Stimulated activated CD4-positive, alpha-beta T cell treated with anti-CD3 and anti-CD28 coated beads, Interleukin-4, amount 100 ng/mL, for 4 hours (primary cell): ENCODE results near the gene SNX15.
A peak's percentile ranks its signal among the peaks of the same experiment; 100 is the strongest.
"Not testable (repeated sequence)": the region's sequence is repeated elsewhere in the genome, so short reads cannot be mapped to it uniquely, and the experiment has no call there.

Source experiments
- DNase-seq, 2 experiments: peaks; one replicate each; pipeline ENCODE4 v3.0.0-alpha.2; 2020

The SNX15 gene, protein sequence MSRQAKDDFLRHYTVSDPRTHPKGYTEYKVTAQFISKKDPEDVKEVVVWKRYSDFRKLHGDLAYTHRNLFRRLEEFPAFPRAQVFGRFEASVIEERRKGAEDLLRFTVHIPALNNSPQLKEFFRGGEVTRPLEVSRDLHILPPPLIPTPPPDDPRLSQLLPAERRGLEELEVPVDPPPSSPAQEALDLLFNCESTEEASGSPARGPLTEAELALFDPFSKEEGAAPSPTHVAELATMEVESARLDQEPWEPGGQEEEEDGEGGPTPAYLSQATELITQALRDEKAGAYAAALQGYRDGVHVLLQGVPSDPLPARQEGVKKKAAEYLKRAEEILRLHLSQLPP

GRCh38 chr11:65027213-65028067 is at the start of gene SNX15:
Gene SNX15, plus strand, starts transcription at chr11:65027439. Its CDS starts 99 bp downstream, at chr11:65027538.
- DNase-seq, result peak; percentile 77 to 88

- DNase-seq, result not testable (repeated sequence)
Measured at GRCh38 chr11:64983339-64983738, 43.9 kb upstream of the SNX15 start.

DNA sequence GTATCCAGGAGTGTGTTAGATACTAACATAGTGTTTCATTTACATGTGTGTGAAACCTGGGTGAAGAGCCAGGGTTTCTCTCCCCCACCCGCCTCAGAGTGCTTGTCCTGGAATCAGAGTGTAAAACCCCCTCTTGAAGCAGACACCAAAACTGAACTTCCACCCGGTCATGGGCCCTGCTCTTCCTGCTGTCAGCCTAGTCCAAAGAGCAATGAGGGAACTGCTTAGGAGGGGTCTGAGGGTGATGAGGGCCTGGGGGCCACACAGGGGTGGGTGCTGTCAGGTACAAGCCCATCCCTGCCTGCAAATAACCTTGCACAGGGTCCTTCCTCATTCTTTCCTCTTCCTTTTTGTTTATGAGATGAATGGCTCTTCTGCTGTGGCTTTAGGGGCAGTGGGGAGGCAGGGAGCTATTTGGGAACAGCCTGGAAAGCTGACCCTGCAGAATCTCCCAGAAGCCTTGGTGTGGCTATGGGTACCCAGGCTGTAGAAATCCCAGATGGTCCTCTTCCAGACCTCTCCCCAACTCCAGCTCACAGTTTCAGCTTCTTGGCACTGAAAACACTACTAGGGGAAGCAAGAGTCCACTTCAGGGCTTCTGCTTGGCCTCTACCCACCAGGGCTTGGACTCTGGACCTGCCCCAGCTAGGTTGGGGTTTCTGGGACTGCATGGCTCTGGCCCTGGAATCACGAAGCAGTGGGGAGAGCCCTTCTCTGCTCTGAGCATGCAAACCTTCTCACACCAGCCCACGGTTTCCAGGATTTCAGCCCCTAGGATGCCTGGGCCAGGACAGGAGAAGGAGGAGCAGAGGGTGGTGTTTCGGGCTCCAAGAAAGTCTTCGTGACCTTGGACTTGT is 39.0 kb upstream of the SNX15 start:
- no peak for DNase-seq

DNA sequence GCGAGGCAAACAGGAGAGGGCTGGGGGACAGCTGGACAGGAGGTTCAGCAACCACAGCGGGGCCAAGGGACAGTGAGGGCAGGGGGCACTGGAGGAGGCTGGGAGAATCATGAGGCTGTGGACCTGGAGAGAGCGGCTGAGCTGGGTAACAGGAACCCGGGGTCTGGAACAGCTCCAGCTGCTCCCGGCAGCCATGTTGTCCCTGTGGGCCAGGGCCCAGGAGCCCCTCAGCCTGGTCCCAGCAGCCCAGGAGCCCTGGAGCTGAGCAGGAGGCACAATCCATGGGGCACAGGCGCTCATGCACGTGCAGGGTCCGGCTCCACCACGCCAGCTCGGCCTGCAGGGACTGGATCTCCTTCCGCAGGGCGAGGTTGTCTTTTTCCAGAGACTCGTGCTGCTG is 37.8 kb upstream of the SNX15 start:
- DNase-seq, result no peak

DNA sequence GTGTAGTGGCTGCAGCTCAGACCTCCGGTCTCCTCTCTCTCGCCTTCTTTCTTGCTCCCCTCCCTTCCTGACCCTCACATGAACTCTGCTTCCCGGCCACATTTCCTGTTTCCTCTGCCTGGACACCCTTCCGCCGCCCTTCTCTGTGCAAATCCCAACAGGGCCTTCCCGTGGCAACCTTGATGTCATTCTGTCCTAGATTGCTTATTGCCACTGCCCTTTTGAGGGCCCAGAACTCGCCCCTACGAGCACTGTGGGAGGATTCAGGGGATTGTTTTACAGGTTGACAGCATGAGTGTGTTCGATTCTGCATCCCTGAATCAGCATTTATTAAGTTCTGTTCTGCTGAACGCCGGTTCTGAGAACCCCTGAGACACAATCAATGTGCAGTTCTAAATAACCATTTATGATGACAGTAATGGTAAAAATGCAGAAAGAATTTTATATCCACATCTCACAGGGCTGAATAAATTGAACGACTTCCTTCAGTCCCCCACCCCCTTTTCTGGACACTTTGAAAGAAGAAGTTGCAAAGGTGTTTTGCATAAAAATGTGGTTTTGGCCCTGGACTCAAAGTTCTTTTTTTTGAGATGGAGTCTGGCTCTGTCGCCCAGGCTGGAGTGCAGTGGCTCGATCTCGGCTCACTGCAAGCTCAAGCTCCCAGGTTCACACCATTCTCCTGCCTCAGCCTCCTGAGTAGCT is 36.9 kb upstream of the SNX15 start:
- DNase-seq, result no peak

DNA sequence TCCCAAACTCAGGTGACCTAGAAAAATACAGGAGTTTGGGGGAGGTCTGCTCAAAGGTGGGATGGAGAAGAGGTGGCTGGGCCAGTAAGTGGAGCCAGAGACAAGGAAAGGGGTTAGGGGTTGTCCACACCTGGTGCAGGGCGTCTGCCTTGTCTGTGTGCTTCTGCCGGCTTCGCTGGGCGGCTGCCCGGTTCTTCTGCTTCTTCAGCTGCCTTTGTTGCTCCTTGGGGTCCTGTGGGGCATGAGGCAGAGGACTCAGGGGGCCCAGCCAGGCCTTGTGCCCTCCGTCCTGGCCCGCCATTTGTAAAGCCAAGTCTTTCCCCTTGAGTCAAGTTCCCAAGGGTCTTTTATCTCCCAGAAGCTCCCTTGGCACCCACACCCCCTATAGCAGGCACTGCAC is 32.9 kb upstream of the SNX15 start:
- no peak for DNase-seq

GRCh38 chr11:64996327-64996709 is 30.9 kb upstream of the SNX15 start:
- no peak for DNase-seq

DNA sequence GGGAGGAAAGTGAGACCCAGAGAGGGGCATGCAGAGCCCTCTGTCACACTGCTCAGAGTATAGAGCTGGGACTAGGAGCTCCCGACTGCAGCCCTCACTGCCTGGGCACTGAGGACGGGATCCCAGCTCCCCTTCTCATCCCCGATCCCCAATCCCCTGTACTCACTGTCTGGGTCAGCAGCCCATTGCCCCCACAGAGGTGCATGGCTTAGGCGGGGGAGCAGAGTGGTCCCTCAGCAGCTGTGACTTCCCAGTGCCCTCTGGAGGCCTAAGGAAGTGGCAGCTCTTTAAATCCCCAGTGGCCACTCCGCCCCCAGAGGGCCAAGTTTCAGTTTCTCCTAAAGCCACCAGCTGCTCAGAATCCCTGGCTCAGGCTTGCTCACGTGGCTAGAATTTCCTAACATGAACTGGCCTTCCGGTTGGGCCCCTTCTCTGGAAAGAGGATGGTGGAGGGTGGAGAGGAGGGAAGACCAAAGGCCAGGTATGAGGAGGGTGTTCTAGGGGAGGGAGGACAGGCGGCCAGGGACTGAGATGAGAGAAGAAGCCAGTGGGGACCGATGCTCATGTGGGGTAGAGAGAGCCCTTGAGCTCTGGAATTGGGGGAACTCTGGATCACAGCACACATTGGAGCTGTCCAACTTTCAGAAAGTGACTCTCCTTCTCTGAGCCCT is 30.4 kb upstream of the SNX15 start, which contains the start of gene BATF2:
TSS of gene BATF2 (minus strand) at position 262 of the 671 bp plus-strand sequence. CDS start at position 205, 57 bp downstream.
- DNase-seq, result peak in 1 of 2 experiments; percentile 3

GRCh38 chr11:64998141-64998540 is 29.1 kb upstream of the SNX15 start:
- DNase-seq, result no peak

DNA sequence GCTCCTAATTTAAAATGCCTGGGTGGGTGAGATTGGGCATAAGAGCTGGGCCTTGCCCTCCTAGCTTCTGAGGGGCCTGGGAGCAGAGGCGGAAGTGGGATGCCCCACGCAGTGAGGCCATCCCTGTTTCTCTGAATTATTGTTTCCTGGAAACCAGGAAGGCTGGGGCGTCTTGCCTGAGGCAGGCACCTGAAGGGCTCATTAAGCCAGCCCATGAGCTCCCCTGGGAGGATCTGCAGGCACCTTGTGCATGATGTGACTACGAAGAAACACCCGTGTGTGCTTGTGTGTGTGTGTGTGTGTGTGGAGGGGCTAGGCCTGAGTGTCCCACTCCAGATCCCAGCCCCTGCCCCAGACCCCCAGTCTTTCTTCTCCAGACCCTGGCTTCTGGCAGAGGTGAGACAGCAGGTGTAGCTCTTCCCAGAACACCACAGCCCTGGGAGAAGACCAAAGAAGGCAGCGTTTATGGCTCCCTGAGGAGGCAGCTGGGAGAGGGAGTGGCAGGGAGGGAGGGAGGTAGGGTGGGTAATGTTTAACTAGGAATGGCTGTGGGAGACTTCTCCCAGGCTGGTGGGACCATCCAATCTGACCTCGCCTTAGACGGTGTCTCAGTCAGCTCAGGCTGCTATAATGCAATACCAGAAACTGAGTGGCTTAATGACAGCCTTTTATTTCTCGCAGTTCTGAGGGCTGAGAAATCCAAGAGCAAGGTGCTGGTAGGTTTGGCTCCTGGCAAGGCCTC is 28.4 kb upstream of the SNX15 start:
- no peak for DNase-seq

GRCh38 chr11:64999478-64999877 is 27.8 kb upstream of the SNX15 start:
- DNase-seq, result no peak

DNA sequence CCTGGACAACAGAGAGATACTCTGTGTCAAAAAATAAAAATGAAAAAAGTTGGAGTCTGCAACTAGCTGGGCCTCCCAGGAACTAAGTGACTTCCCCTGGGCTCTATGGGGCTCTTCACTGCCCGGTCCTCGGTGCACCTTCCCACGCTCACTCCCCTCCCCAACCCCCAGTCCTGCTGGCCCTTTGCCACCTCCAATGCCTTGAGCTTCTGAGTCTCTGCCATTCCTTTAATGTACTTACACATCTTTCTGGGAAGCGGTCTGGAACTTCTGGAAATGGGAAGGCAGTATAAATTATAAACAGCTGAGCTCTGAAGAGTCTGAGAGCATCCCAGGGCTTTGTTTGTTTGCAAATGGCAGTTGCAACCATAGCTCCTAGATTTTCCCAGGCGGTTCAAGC is 24.5 kb upstream of the SNX15 start:
- DNase-seq, result no peak

- no peak for DNase-seq
Measured at GRCh38 chr11:65003282-65003681, 24.0 kb upstream of the SNX15 start.

GRCh38 chr11:65003968-65004367 is 23.3 kb upstream of the SNX15 start:
- not testable (repeated sequence) for DNase-seq

- no peak for DNase-seq
Measured at GRCh38 chr11:65008016-65008415, 19.2 kb upstream of the SNX15 start.

DNA sequence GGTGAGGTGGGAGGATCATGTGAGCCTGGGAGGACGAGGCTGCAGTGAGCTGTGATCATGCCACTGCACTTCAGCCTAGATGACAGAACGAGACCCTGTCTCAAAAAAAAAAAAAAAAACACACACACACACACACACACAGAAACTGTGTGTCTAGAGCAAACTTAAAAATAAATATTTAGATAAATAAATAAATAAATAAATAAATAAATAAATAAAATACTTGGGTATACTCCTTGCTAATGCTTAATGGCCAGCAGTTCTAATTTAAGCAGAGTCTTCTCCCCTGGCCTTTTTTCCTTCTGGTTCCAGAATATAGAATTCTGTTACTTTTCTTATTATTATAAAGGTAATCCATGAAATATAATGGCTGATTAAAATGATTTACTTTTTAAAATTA is 18.4 kb upstream of the SNX15 start:
- no peak for DNase-seq

- peak; percentile 89 for DNase-seq
Measured at GRCh38 chr11:65013130-65013887, 13.9 kb upstream of the SNX15 start.

DNA sequence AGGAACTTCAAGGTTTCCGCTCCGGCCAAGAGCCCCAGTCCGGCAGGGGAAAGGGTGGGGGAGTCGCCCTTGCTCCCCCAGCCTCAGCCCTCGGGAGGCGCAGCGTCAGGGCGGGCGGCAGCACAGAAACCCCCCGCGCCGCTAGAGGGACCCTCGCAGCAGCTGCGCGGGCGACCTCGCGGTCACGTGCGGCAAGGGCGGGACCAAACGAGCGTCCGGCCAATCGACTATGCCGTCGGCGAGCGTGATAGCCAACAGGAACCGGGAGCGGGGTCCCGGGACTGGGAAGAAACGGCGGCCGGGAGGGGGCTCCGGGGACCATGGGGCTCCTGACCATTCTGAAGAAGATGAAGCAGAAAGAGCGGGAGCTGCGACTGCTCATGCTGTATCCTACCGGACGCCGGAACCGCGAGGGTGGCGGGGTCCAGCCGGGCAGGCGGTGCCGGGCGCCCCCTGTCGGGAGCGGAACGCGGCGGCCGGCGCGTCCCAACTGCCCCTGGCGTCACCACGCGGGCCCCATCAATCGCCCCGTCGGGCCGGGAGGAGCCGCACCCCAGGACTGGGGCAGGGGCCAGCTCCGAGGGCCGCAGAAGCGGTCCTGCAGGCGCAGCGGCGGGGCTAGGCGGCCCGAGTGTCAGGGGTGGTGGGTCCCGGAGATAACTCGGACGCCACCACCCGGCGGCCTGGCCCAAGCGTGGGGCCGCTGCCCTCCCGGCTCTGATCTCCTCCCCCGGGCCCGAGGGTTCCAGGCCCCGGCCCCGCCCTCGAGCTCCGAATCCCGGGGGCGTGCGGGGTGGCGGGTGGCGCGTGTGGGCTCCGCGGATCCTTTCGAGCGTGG is 13.1 kb upstream of the SNX15 start, which contains the start of gene ARL2:
TSS of gene ARL2 (plus strand) at position 273 of the 838 bp plus-strand sequence. CDS start at position 321, 48 bp downstream.
- DNase-seq, result peak; percentile 84

- DNase-seq, result no peak
Measured at GRCh38 chr11:65014726-65015227, 12.5 kb upstream of the SNX15 start.
